Measurements from ENCODE around the gene TERT.

GRCh38 chr5:1219768-1220100 is 75.1 kb downstream of the TERT start:
- TF ChIP-seq CTCF (conservative IDR thresholded peaks at IDR 0.05): no peak
- no peak for TF ChIP-seq ZFX (IDR thresholded peaks at IDR 0.05)

All from C4-2B (cell line).